Esophagus muscularis mucosa (tissue), 3 donors: Measurements from ENCODE around the gene RPRD1B.

Experiments
- POLR2A ChIP-seq: fragments of 450-650 bp; IDR thresholded peaks from one replicate; pipeline ENCODE4 v1.6.1; 2017; ENCODE audit warnings: antibody characterized with exemption, moderate library complexity, mild to moderate bottlenecking, low read depth
- TF ChIP-seq, protein P1 (sequence below), 3 experiments: fragments of 200-600 bp in 2 of 3; fragments of 450-650 bp in 1 of 3; sonication (generic) in 2 of 3; IDR thresholded peaks; one replicate each; pipeline ENCODE4 v1.5.1; 2017 to 2019; ENCODE audit warnings: antibody characterized with exemption in 3 of 3, mild to moderate bottlenecking in 2 of 3, moderate library complexity in 1 of 3

DNA sequence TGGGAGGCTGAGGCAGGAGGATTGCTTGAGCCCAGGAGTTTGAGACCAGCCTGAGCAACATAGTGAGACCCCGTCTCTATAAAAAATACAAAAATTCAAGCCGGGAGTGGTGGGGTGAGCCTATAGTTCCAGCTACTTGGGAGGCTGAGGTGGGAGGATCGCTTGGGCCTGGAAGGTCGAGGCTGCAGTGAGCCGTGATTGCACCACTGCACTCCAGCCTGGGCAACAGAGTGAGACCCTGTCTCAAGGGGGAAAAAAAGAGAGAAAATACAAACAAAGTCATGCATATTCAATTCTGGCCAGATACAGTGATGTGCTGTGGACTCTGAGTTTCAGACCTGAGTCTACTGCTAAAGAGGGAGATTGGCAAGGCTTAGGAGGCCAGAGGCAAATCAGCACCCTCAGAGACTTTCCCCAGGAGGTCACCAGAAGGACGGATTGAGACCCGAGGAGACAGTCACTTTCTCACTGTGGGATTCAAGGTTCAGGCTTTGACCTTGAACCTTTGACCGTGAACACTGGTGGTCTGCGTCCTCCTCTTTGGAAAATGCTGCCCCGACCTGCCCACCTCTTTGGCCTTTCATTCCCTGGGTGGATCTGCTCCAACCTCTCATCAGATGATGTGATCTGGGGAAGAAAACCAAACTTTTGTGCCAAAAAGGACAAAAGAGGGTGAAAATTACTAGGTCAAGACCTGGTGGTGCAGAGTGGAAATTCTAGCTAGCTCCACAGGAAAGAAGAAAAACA is 100.3 kb downstream of the RPRD1B start:
- TF ChIP-seq POLR2A: no peak
- TF ChIP-seq, protein P1, sequence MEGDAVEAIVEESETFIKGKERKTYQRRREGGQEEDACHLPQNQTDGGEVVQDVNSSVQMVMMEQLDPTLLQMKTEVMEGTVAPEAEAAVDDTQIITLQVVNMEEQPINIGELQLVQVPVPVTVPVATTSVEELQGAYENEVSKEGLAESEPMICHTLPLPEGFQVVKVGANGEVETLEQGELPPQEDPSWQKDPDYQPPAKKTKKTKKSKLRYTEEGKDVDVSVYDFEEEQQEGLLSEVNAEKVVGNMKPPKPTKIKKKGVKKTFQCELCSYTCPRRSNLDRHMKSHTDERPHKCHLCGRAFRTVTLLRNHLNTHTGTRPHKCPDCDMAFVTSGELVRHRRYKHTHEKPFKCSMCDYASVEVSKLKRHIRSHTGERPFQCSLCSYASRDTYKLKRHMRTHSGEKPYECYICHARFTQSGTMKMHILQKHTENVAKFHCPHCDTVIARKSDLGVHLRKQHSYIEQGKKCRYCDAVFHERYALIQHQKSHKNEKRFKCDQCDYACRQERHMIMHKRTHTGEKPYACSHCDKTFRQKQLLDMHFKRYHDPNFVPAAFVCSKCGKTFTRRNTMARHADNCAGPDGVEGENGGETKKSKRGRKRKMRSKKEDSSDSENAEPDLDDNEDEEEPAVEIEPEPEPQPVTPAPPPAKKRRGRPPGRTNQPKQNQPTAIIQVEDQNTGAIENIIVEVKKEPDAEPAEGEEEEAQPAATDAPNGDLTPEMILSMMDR (IDR thresholded peaks at IDR 0.05): no peak
